SU-DHL-6 (cell line): Measurements from ENCODE around the gene SH3TC2.
A peak's percentile ranks its signal among the peaks of the same experiment; 100 is the strongest.

Experiments
- H2AFZ ChIP-seq: fragments of 200-600 bp; sonication (generic); 2 replicates; pipeline ENCODE4 v1.6.1; 2014; ENCODE audit warnings: low read depth, mild to moderate bottlenecking, moderate library complexity, mixed read lengths, antibody characterized with exemption, low read length; ENCODE audit not compliant: severe bottlenecking
- H3F3A ChIP-seq: fragments of 200-600 bp; shearing (Covaris generic); 2 replicates; pipeline ENCODE4 v1.6.0; 2016; ENCODE audit warnings: antibody characterized with exemption, mild to moderate bottlenecking; ENCODE audit not compliant: insufficient read depth
- H3K27ac ChIP-seq: fragments of 200-600 bp; sonication (generic); 2 replicates; pipeline ENCODE4 v1.5.1; 2016; ENCODE audit warnings: low read depth, mild to moderate bottlenecking, low read length, moderate library complexity, mixed read lengths
- H3K27me3 ChIP-seq: fragments of 200-600 bp; sonication (generic), shearing (Covaris generic); 2 replicates; pipeline ENCODE4 v1.6.0; 2014; ENCODE audit warnings: mild to moderate bottlenecking, low read length
- H3K36me3 ChIP-seq: fragments of 200-600 bp; sonication (generic); 2 replicates; pipeline ENCODE4 v1.6.1; 2014; ENCODE audit warnings: mild to moderate bottlenecking, low read length, mixed read lengths
- H3K4me2 ChIP-seq: fragments of 300-600, 200-600 bp; shearing (Covaris generic), sonication (generic); 2 replicates; pipeline ENCODE4 v1.6.0; 2014; ENCODE audit warnings: low read length, low read depth, mild to moderate bottlenecking; ENCODE audit not compliant: poor library complexity, severe bottlenecking
- H3K4me3 ChIP-seq: fragments of 200-600 bp; sonication (generic); 2 replicates; pipeline ENCODE4 v1.5.1; 2014; ENCODE audit warnings: antibody characterized with exemption, low read length, mild to moderate bottlenecking, mixed read lengths; ENCODE audit not compliant: insufficient read depth, poor library complexity, severe bottlenecking
- H3K79me2 ChIP-seq: fragments of 200-600 bp; sonication (generic); 2 replicates; pipeline ENCODE4 v1.6.1; 2014; ENCODE audit warnings: mild to moderate bottlenecking, low read length, moderate library complexity; ENCODE audit not compliant: insufficient read depth
- H3K9ac ChIP-seq: fragments of 200-600 bp; sonication (generic); 2 replicates; pipeline ENCODE4 v1.7.0; 2014; ENCODE audit warnings: mild to moderate bottlenecking, low read length
- H3K9me2 ChIP-seq: fragments of 200-600 bp; sonication (generic); replicated peaks from 2 replicates; pipeline ENCODE4 v1.6.1; 2014; ENCODE audit warnings: low read length; ENCODE audit not compliant: insufficient read depth
- H3K9me3 ChIP-seq: fragments of 200-600 bp; sonication (generic); 2 replicates; pipeline ENCODE4 v1.6.1; 2014; ENCODE audit warnings: low read length, mixed read lengths; ENCODE audit not compliant: insufficient read depth
- H4K20me1 ChIP-seq: fragments of 200-600 bp; sonication (generic); 2 replicates; pipeline ENCODE4 v1.6.1; 2014; ENCODE audit warnings: low read depth, mild to moderate bottlenecking, antibody characterized with exemption, low read length, moderate library complexity, mixed read lengths
- CTCF ChIP-seq: fragments of 200-600 bp; sonication (generic); IDR thresholded peaks from one replicate; pipeline ENCODE4 v1.5.1; 2017; ENCODE audit warnings: antibody characterized with exemption, mild to moderate bottlenecking, low read length, moderate library complexity; ENCODE audit not compliant: insufficient read depth, poor library complexity, severe bottlenecking
- EZH2phosphoT487 ChIP-seq: fragments of 200-600 bp; sonication (generic), shearing (Covaris generic); conservative IDR thresholded peaks from 2 replicates; pipeline ENCODE4 v1.6.1; 2018; ENCODE audit warnings: mild to moderate bottlenecking, antibody characterized with exemption, low read length, moderate library complexity, mixed read lengths

Gene SH3TC2

GRCh38 chr5:148960070-148960769 is 102.6 kb downstream of the SH3TC2 start:
- no peak overlapping the region for H3K4me2 ChIP-seq
- no peaks in the 10 kb centered on the region for H3K36me3 ChIP-seq
- no peaks in the 10 kb centered on the region for H3K27me3 ChIP-seq
- H3K9me3 ChIP-seq: no peaks in the 10 kb centered on the region
- no peaks in the 10 kb centered on the region for H3F3A ChIP-seq
- TF ChIP-seq CTCF (no peak), EZH2phosphoT487 (no peak)
- H2AFZ ChIP-seq: no peak overlapping the region
- no peaks in the 10 kb centered on the region for H4K20me1 ChIP-seq
- no peaks in the 10 kb centered on the region for H3K79me2 ChIP-seq
- H3K9me2 ChIP-seq: no peaks in the 10 kb centered on the region
- no peak overlapping the region for H3K9ac ChIP-seq
- no peak overlapping the region for H3K4me3 ChIP-seq
- no peak overlapping the region for H3K27ac ChIP-seq

DNA sequence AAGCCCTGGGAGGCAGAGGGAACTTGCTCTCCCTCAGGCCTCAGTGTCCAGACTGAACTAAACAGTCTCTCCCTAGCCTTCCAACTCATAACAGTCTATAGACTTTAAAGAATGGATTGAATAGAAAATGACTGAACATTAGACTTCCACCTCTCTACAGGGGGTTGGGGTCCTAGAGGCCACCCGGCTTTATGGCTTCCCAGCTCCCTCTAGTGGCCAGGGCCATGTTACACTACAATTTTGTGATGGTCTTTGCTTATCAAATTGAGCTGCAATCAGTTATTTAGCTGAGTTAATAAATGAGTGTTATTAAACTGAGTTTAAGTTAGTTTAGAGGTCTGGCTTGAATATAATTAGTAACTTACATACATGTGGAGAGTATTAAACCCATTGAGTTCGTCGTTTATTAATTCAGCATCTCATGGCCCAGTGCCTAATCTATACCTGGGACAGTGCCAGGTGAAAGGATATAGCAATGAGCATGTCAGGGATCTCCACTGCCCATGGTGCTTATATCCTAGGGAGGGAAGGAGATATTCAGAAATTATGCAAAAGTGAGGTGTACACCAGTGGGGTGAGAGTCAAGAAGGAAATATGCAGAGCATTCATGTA is 105.2 kb downstream of the SH3TC2 start:
- TF ChIP-seq CTCF: peak; percentile 89
- no peak for TF ChIP-seq EZH2phosphoT487
- no peak overlapping the region for H3K4me3 ChIP-seq

DNA sequence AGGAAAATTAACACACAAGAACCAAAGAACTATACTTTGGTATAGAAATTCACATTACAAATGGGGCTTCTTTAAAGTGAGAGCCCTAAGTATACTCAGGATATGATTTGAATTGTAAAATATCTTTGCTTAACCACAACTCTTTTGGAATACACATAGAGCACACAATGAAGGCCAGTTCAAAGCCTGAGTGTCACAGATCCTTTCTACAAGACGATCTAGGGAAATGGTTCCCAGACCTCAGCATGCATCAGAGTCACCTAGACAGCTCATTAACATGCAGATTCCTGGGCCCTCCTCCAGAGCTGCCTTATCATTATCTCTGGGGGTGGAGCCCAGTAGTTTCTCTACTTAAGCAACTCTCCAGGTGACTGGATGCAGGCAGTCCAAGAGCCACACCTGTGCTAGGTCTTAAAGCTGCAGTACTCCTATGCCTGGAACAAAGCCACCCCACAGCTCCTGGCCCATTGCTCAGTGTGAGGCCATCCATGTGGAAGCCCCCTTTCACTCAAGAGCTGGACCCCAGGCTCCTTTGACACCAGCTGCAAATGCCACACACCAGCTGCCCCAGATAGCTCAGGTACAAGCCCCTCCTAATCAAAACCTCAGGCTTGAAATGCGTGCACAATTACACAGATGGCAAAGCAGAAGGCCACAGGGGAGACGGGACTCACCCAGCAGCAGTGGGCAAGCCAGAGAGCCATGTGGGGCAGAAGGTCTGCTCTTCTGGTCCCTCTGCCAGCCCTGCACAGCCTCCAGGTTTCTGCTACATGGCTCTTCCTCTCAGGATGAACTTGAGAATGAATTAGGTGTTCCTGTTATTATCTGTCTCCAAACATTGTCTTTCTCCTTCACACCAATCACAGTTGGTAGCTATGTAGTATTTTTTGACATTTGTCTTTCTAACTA is 106.1 kb downstream of the SH3TC2 start:
- H3F3A ChIP-seq: no peaks in the 10 kb centered on the region

More for the DNA sequence above, 105.2 kb downstream of the SH3TC2 start:
- Histone ChIP-seq H3K9me3 (no peaks in the 10 kb centered on the region), H3K4me2 (no peak overlapping the region), H3K27me3 (no peaks in the 10 kb centered on the region), H3K27ac (no peak overlapping the region), H3K79me2 (no peaks in the 10 kb centered on the region), H3K9ac (no peak overlapping the region), H3K9me2 (no peaks in the 10 kb centered on the region), H3F3A (no peaks in the 10 kb centered on the region), H2AFZ (no peak overlapping the region), H3K36me3 (no peaks in the 10 kb centered on the region), H4K20me1 (no peaks in the 10 kb centered on the region)

More for the DNA sequence above, 106.1 kb downstream of the SH3TC2 start:
- no peaks in the 10 kb centered on the region for H4K20me1 ChIP-seq
- no peak overlapping the region for H3K4me2 ChIP-seq
- no peak overlapping the region for H3K27ac ChIP-seq
- H3K36me3 ChIP-seq: no peaks in the 10 kb centered on the region
- H3K9me2 ChIP-seq: no peaks in the 10 kb centered on the region
- no peak overlapping the region for H3K9ac ChIP-seq
- H3K4me3 ChIP-seq: no peak overlapping the region
- TF ChIP-seq CTCF (no peak), EZH2phosphoT487 (no peak)
- H3K9me3 ChIP-seq: no peaks in the 10 kb centered on the region
- no peaks in the 10 kb centered on the region for H3K27me3 ChIP-seq
- H3K79me2 ChIP-seq: no peaks in the 10 kb centered on the region
- no peak overlapping the region for H2AFZ ChIP-seq
